GM12892 (cell line): ENCODE results near the gene BEND4.

Experiments used
- POLR2A ChIP-seq: IDR thresholded peaks from 2 replicates; pipeline ENCODE4 v1.6.1; 2011; ENCODE audit warnings: low read depth, low read length, control low read depth
- POLR2AphosphoS5 ChIP-seq: IDR thresholded peaks from 2 replicates; pipeline ENCODE4 v1.6.1; 2011; ENCODE audit warnings: low read depth, low read length, control low read depth

DNA sequence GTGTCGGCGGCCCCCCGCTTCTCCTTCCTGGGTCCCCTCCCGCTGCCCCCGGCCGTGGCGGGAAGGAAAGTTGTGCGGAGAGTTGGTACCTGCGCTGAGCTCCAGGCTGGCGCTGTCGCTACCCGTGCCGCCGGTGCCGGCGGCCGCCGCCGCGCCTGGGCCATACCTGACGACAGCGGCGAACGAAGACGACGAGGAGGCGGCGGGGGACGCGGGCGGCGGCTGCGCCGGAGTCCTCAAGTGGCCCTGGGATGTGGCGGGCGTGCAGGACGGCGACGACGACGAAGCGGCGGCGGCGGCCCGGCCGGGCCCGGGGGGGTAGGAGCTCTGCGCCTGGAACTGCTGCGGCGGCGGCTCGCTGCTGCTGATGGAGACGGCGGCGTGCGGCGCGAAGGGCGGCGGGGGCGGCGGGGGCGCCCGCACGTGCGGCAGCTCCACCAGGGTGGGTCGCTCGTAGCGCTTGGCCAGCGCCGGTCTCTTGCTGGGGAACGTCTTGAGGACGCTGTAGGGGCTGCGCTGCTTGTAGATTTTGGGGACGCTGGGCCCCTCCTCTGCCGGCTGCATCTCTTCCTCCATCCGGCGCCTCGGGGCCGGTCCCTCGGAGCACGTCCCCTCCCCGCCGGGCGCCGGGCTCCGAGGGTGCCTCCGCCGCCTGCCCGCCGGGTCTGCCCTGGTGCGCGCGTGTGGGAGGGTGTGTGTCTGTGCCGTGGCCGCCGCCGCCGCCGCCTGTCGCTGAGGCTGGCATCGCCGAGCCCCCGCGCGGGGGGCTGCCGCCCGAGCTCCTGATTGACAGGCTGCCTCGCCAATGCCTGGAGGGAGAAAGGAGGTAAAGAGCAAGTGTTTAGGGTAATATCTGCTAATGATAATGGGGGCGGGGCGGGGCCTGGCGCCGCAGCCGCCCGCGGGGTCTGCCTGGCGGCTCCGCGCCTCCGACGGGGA, 618 bp downstream of the BEND4 start:
- no peak for TF ChIP-seq POLR2A
- no peak for TF ChIP-seq POLR2AphosphoS5
